Measurements from ENCODE around the gene CRTC1.
A peak's percentile ranks its signal among the peaks of the same experiment; 100 is the strongest.

CRTC1 gene

GRCh38 chr19:18697680-18698079 lies 14.2 kb downstream of the CRTC1 start:
- DNase-seq (ENCODE audit: insufficient read length, low spot score) (no peak), FAIRE-seq (no peak)

GRCh38 chr19:18698321-18699167 lies 15.1 kb downstream of the CRTC1 start:
- DNase-seq (ENCODE audit: insufficient read length, low spot score), result no peak

GRCh38 chr19:18699403-18700054 lies 16.0 kb downstream of the CRTC1 start:
- no peak for FAIRE-seq

More at GRCh38 chr19:18698321-18699167, 15.1 kb downstream of the CRTC1 start:
- FAIRE-seq, result peak; percentile 49

GRCh38 chr19:18700501-18701249 lies 17.2 kb downstream of the CRTC1 start:
- no peak for DNase-seq (ENCODE audit: insufficient read length, low spot score)
- no peak for FAIRE-seq

More at GRCh38 chr19:18699403-18700054, 16.0 kb downstream of the CRTC1 start:
- no peak for DNase-seq (ENCODE audit: insufficient read length, low spot score)

GRCh38 chr19:18701250-18701608 lies 17.7 kb downstream of the CRTC1 start:
- FAIRE-seq, result no peak
- no peak for DNase-seq (ENCODE audit: insufficient read length, low spot score)

GRCh38 chr19:18704054-18704453 lies 20.6 kb downstream of the CRTC1 start:
- FAIRE-seq, result no peak
- no peak for DNase-seq (ENCODE audit: insufficient read length, low spot score)

GRCh38 chr19:18704971-18705370 lies 21.5 kb downstream of the CRTC1 start:
- peak; percentile 63 for FAIRE-seq
- DNase-seq (ENCODE audit: insufficient read length, low spot score), result no peak

- FAIRE-seq (no peak), DNase-seq (ENCODE audit: insufficient read length, low spot score) (no peak)
Measured at GRCh38 chr19:18708452-18709231, 25.2 kb downstream of the CRTC1 start.

GRCh38 chr19:18709546-18709945 lies 26.1 kb downstream of the CRTC1 start:
- DNase-seq (ENCODE audit: insufficient read length, low spot score) (no peak), FAIRE-seq (no peak)

- no peak for FAIRE-seq
Measured at GRCh38 chr19:18710186-18710585, 26.7 kb downstream of the CRTC1 start.

GRCh38 chr19:18710996-18711751 lies 27.7 kb downstream of the CRTC1 start:
- FAIRE-seq (no peak), DNase-seq (ENCODE audit: insufficient read length, low spot score) (no peak)

More at GRCh38 chr19:18710186-18710585, 26.7 kb downstream of the CRTC1 start:
- DNase-seq (ENCODE audit: insufficient read length, low spot score), result no peak

- FAIRE-seq, result no peak
Measured at GRCh38 chr19:18711893-18712292, 28.4 kb downstream of the CRTC1 start.

GRCh38 chr19:18712981-18713380 lies 29.5 kb downstream of the CRTC1 start:
- peak; percentile 70 for FAIRE-seq
- no peak for DNase-seq (ENCODE audit: insufficient read length, low spot score)

More at GRCh38 chr19:18711893-18712292, 28.4 kb downstream of the CRTC1 start:
- no peak for DNase-seq (ENCODE audit: insufficient read length, low spot score)

GRCh38 chr19:18713550-18714117 lies 30.2 kb downstream of the CRTC1 start:
- DNase-seq (ENCODE audit: insufficient read length, low spot score), result no peak
- FAIRE-seq, result no peak

- DNase-seq (ENCODE audit: insufficient read length, low spot score), result no peak
Measured at GRCh38 chr19:18715416-18715815, 31.9 kb downstream of the CRTC1 start.

GRCh38 chr19:18716857-18717256 lies 33.4 kb downstream of the CRTC1 start:
- DNase-seq (ENCODE audit: insufficient read length, low spot score) (no peak), FAIRE-seq (peak; percentile 90)

More at GRCh38 chr19:18715416-18715815, 31.9 kb downstream of the CRTC1 start:
- FAIRE-seq, result no peak

- no peak for DNase-seq (ENCODE audit: insufficient read length, low spot score)
- no peak for FAIRE-seq
Measured at GRCh38 chr19:18717601-18718000, 34.1 kb downstream of the CRTC1 start.

- FAIRE-seq, result no peak
Measured at GRCh38 chr19:18718015-18718526, 34.6 kb downstream of the CRTC1 start.

GRCh38 chr19:18718846-18719458 lies 35.5 kb downstream of the CRTC1 start:
- no peak for FAIRE-seq
- no peak for DNase-seq (ENCODE audit: insufficient read length, low spot score)

More at GRCh38 chr19:18718015-18718526, 34.6 kb downstream of the CRTC1 start:
- DNase-seq (ENCODE audit: insufficient read length, low spot score), result no peak

Measured in HTR-8/SVneo (cell line).